Measurements from ENCODE around the gene PGLYRP2. TPM values are rescaled to one million over a fixed set of nuclear protein-coding genes. Genes with fewer than 3 reads are reported as not detected.
A peak's percentile ranks its signal among the peaks of the same experiment; 100 is the strongest.

PGLYRP2 gene
- total and polyA plus RNA-seq, 9 of the 15 experiments (the other 6 are each of a cell fraction or from before 2014, with no cell fraction given): not detected

DNA sequence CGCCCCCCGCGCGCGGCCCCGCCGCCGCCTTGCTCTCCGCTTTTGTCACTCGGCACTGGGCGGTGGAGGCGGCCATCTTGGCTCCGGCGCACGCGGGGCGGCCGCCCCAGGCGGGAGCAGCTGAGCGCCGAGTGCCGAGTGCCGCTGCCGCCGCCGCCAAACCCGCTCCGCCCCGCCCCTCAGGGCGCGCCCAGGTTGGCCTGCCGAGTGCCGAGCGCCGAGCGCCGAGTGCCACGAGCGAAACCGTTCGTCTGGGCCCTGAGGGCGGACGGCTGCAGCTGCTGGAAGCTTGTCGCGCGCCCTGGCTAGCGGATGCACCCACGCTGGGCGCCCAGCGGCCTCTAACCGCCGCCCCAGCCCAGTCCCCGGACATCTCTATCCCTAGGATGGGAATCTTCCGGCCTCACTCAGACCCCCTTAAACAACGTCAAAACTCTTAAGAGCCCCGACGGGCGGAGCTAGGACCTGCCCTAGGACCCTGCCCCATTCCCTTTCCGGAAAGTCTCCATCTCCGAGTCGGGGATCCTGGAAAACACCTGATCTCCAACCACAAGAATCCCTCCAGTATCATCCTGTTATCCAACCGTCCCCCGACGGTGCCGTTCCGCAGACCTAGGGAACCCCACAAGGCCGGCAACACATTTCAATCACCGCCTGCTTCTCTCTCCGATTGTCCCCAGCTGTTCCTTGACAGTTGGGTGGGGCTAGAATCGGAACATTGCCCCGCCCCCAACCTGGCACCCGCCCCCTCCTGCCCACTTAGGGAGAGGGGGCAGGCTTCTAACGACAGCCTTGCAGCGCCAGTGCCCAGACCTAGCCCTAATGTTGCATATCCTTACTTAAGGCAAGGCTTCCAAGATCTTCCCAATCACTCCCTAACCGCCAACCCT, 46.4 kb downstream of the PGLYRP2 start:
- H3K27ac ChIP-seq (ENCODE audit: extremely low read depth, low read depth, low read length): peak overlapping the region; percentile 73
- 9% methylated on average over 31 of the region's 75 CpGs for WGBS (ENCODE audit: insufficient coverage, low coverage, missing lambda C conversion rate)
- peak; percentile 69 for FAIRE-seq
- peak; percentile 46; the same call in 1 of the 2 replicates for TF ChIP-seq ZBTB7A (IDR thresholded peaks at IDR 0.05; ENCODE audit: borderline replicate concordance, control insufficient read depth, low read depth, low read length)
- peak; percentile 85 for TF ChIP-seq SAP30 (IDR thresholded peaks at IDR 0.05; ENCODE audit: borderline replicate concordance, insufficient read depth, low read depth, low read length, poor library complexity, severe bottlenecking)
- TF ChIP-seq RCOR1 (IDR thresholded peaks at IDR 0.05; ENCODE audit: borderline replicate concordance in 1 of 2, low read depth in 2 of 2, low read length in 2 of 2): peak in 1 of 2 experiments; percentile 67; a peak in 1 of 4 replicates
- peak; percentile 29 for TF ChIP-seq U2AF1 (optimal IDR thresholded peaks at IDR 0.05; ENCODE audit: low read depth, low read length)
- no peak for TF ChIP-seq CEBPB (tag; IDR thresholded peaks at IDR 0.05)
- no peak for TF ChIP-seq NR0B1 (IDR thresholded peaks at IDR 0.05; ENCODE audit: partially characterized antibody)
- TF ChIP-seq DDX20 (tag; IDR thresholded peaks at IDR 0.05; ENCODE audit: low read depth): no peak
- TF ChIP-seq ZSCAN32 (CRISPR knock-in tag; IDR thresholded peaks at IDR 0.05): no peak
- no peak for TF ChIP-seq POLR3G (IDR thresholded peaks at IDR 0.05; ENCODE audit: extremely low read depth, insufficient read length, insufficient replicate concordance)
- TF ChIP-seq, protein P1, sequence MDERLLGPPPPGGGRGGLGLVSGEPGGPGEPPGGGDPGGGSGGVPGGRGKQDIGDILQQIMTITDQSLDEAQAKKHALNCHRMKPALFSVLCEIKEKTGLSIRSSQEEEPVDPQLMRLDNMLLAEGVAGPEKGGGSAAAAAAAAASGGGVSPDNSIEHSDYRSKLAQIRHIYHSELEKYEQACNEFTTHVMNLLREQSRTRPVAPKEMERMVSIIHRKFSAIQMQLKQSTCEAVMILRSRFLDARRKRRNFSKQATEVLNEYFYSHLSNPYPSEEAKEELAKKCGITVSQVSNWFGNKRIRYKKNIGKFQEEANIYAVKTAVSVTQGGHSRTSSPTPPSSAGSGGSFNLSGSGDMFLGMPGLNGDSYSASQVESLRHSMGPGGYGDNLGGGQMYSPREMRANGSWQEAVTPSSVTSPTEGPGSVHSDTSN (CRISPR knock-in tag; IDR thresholded peaks at IDR 0.05; ENCODE audit: low read depth): no peak
- TF ChIP-seq, protein P1 (tag; conservative IDR thresholded peaks at IDR 0.05; ENCODE audit: low read depth): no peak
- TF ChIP-seq ZNF561 (CRISPR knock-in tag; conservative IDR thresholded peaks at IDR 0.05): no peak
- no peak for TF ChIP-seq ZNF431 (CRISPR knock-in tag; IDR thresholded peaks at IDR 0.05)
- TF ChIP-seq ZNF76 (CRISPR knock-in tag; IDR thresholded peaks at IDR 0.05; ENCODE audit: borderline replicate concordance): no peak

More for the DNA sequence above, 46.4 kb downstream of the PGLYRP2 start:
- peak overlapping the region; percentile 80 to 90; a peak in 3 of 4 replicates for H3K9ac ChIP-seq (ENCODE audit: insufficient read depth in 1 of 2, low read depth in 2 of 2, low read length in 2 of 2)
- in situ Hi-C loops (cut with MboI): no loop called here
- peak overlapping the region; percentile 93 for H2AFZ ChIP-seq (ENCODE audit: low read depth, low read length)
- peaks cover 44% of the 10 kb centered on the region for H3K79me2 ChIP-seq (ENCODE audit: control insufficient read depth, insufficient read depth, low read length)
- no TSS peak for BruUV-seq (replicated peaks)
- peaks cover 14 to 50% of the 10 kb centered on the region in 2 experiments for H3K4me1 ChIP-seq (replicated peaks in 1 of 2; ENCODE audit: control insufficient read depth in 2 of 2, insufficient read depth in 2 of 2, low read length in 2 of 2)
- no peaks in the 10 kb centered on the region for H3K9me3 ChIP-seq (replicated peaks; ENCODE audit: control insufficient read depth, insufficient read depth, low read depth, low read length)
- DNase-seq (ENCODE audit: extremely low read depth in 1 of 4, low spot score in 3 of 4) (peak; percentile 91 to 96 (median 94)), ATAC-seq (peak; percentile 89)
- no peaks in the 10 kb centered on the region for H4K20me1 ChIP-seq (replicated peaks; ENCODE audit: control insufficient read depth, insufficient read depth, low read length)
- peak overlapping the region; percentile 86 for H3K4me2 ChIP-seq (ENCODE audit: insufficient read depth, low read length)
- ChIA-PET CTCF (ENCODE audit: low intra/inter-chr PET ratio) (no interaction called here), POLR2A (interaction anchor here (0.5 to 1.5 kb wide), 9 partner anchors 9 to 871 kb away, joined by 3 to 19 read pairs (median 5); partner anchors contain the start of gene AKAP8L)
- peak overlapping the region; percentile 75 for H3K4me3 ChIP-seq
- peaks cover 33% of the 10 kb centered on the region; the same call in 2 of the 3 replicates for H3K36me3 ChIP-seq (ENCODE audit: control insufficient read depth, insufficient read depth, low read length)
- H3K27me3 ChIP-seq (ENCODE audit: control insufficient read depth in 2 of 2, insufficient read depth in 2 of 2, low read length in 2 of 2): peaks cover 0 to 2% of the 10 kb centered on the region in 2 experiments; a peak in 2 of 5 replicates
- intact Hi-C loops (cut with micrococcal nuclease): loop anchor here (2.0 kb wide), 1 partner anchor 14 kb away; the partner anchor contains the start of gene AKAP8L
- H3K9me1 ChIP-seq (ENCODE audit: control insufficient read depth, insufficient read depth, low read length): peaks cover 5% of the 10 kb centered on the region
